RWPE1 (cell line): ENCODE results near the gene XRCC6.
"Not testable (repeated sequence)": the region's sequence is repeated elsewhere in the genome, so short reads cannot be mapped to it uniquely, and the experiment has no call there.

Experiments
- CTCF ChIA-PET: fragments of 350-600 bp; sonication (Branson Sonifier 250); formaldehyde crosslinking; extraction: SDS; loops from one replicate; lab custom pipeline; 2021; lab: Yijun Ruan, JAX
- POLR2A ChIA-PET: fragments of 400-600 bp; formaldehyde crosslinking; extraction: SDS; loops from one replicate; lab custom pipeline; 2020; ENCODE audit warnings: antibody characterized with exemption; ENCODE audit not compliant: low non-redundant PET; lab: Yijun Ruan, JAX
- DNase-seq: peaks from one replicate; pipeline ENCODE4 v3.0.0; 2012; ENCODE audit warnings: low spot score
- H3K27ac ChIP-seq: fragments of 450-650 bp; 2 replicates; pipeline ENCODE4 v1.5.1; 2017
- TF ChIP-seq, protein P1 (sequence below): fragments of 450-650 bp; conservative IDR thresholded peaks from 2 replicates; pipeline ENCODE4 v1.5.1; 2017; ENCODE audit warnings: low read depth, mild to moderate bottlenecking

XRCC6 gene

DNA sequence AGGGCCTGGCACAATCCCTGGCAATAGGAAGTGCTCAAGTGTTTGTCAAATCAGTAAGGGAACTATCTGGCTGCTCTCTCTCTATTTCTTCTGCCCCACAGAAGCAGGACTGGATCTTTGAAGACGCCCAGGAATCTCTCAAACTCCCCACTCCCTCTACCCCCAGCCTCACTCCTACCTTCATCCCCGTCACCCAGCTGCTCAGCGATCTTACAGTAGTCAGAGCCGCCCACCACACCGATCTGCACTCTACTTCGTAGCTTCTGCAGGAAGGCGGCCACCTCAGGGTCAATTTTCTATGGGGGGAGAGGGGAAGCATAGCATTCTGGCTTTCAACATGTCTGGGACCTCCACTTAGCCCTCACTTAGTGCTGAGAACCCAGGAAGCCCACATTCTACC is 35.2 kb upstream of the XRCC6 start:
- TF ChIP-seq, protein P1, sequence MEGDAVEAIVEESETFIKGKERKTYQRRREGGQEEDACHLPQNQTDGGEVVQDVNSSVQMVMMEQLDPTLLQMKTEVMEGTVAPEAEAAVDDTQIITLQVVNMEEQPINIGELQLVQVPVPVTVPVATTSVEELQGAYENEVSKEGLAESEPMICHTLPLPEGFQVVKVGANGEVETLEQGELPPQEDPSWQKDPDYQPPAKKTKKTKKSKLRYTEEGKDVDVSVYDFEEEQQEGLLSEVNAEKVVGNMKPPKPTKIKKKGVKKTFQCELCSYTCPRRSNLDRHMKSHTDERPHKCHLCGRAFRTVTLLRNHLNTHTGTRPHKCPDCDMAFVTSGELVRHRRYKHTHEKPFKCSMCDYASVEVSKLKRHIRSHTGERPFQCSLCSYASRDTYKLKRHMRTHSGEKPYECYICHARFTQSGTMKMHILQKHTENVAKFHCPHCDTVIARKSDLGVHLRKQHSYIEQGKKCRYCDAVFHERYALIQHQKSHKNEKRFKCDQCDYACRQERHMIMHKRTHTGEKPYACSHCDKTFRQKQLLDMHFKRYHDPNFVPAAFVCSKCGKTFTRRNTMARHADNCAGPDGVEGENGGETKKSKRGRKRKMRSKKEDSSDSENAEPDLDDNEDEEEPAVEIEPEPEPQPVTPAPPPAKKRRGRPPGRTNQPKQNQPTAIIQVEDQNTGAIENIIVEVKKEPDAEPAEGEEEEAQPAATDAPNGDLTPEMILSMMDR, result no peak
- peak overlapping the region; percentile 19 for H3K27ac ChIP-seq
- DNase-seq, result no peak
- CTCF ChIA-PET, result no interaction called here
- POLR2A ChIA-PET, result no interaction called here

- CTCF ChIA-PET, result no interaction called here
- POLR2A ChIA-PET, result interaction anchor here (0.6 kb wide), 1 partner anchor 88 kb away, joined by 7 read pairs; no protein-coding TSS in a partner anchor
- no peak for DNase-seq
- peak overlapping the region; percentile 37 for H3K27ac ChIP-seq
- TF ChIP-seq, protein P1, result no peak
Measured at GRCh38 chr22:41587347-41587723, 33.8 kb upstream of the XRCC6 start.

DNA sequence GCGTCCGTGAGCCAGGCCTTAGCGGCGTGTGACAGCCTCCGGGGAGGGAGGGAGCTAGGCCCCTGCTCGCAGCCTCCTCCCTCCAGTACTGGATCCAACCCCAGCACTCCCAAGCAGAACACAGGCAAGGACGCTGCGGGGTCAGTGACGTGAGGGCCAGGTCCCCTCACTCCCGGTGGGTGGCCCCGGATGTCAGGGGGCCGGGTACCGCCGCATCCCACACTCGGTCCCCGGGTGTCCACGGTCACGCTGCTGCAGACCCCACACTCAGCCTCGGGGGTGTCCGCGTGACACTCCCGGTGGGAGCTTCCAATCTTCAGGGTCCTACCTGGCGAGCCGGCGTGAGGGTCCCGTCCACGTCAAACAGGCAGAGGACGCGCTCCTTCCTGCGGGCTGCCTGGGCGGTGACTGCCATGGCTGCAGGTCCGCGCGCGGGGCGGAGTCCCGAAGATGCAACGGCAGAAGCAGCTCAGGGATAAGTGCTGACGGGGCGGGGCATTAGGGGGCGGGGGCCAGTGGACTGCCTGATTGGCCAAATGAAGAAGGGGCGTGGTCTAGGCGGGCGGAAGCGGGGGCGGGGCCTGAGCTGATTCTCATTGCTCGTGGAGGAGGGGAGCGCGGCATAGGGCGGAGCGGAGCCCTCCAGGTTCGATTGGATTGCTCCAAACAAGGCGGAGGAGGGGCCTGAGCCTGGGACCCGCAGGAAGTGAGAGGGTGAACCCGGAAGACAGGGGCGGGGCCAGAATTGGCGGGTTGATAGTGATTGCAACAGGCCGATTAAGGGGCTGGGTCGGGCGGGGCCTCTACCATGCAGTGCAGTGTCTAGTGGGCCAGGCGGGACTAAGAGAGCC is 31.5 kb upstream of the XRCC6 start, which contains the start of gene PMM1:
Gene PMM1 (minus strand): TSS at position 450 of the 851 bp plus-strand sequence. CDS start 35 bp downstream, at position 415.
- peak within 1 kb of the TSS; percentile 79 for H3K27ac ChIP-seq
- DNase-seq, result peak; percentile 99
- ChIA-PET POLR2A (interaction anchor here (0.5 to 0.8 kb wide), 2 partner anchors 23 to 46 kb away, joined by 3 to 4 read pairs; no protein-coding TSS in a partner anchor), CTCF (interaction anchor here (0.6 kb wide), 1 partner anchor 18 kb away, joined by 6 read pairs; no protein-coding TSS in a partner anchor)
- TF ChIP-seq, protein P1, result no peak

- DNase-seq, POLR2A ChIA-PET, CTCF ChIA-PET, H3K27ac ChIP-seq: not testable (repeated sequence)
Measured at GRCh38 chr22:41593336-41593960, 27.6 kb upstream of the XRCC6 start.

GRCh38 chr22:41595703-41596102 is 25.4 kb upstream of the XRCC6 start:
- DNase-seq, result no peak
- TF ChIP-seq, protein P1, result no peak
- POLR2A ChIA-PET, result no interaction called here

DNA sequence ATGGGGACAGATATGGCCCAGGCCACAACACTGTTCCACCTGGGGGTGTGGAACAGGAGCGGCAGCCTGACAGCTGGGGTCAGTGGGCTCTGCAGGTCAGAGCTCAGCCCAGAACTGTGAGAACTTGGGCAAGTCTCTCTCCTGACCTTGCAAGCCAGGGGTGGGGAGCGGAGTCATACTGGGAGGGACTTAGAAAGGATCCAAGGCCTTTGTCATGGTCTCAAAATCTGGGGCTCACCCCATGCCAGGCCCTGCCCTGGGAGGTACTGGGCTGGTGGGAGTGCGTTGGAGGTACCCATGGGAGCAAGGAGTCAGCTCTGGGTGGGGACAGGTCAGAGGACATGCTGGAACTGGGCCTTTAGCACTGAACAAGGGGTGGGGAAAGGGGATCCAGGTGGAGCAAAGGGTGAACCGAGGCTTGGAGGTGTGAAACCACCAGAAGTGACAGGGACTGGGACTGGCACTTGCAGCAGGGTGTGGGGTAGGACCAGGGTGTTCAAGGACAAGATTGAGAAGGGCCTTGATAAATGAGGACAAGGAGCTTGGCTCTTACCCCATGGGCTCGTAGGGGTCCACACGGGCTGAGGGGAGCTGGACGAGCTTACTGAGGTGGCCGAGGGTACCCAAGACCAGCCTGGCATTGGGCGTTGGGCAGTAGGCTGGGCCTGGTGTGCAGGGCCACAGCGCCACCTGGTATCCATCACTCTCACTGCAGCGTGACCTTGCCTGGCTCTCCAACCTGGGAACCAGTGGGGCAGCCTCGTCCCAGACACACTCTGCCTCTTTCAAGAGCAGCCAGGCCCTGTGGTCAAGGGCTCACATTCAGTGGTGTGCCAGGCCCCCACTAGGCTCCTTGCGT is 24.1 kb upstream of the XRCC6 start:
- CTCF ChIA-PET, result interaction anchor here (0.6 to 0.9 kb wide), 4 partner anchors 20 to 65 kb away, joined by 3 to 4 read pairs (median 3); no protein-coding TSS in a partner anchor
- POLR2A ChIA-PET, result no interaction called here
- no peak for DNase-seq
- H3K27ac ChIP-seq, result peak overlapping the region; percentile 95
- TF ChIP-seq, protein P1, result peak; percentile 72

More at GRCh38 chr22:41595703-41596102, 25.4 kb upstream of the XRCC6 start:
- CTCF ChIA-PET, result no interaction called here
- H3K27ac ChIP-seq, result peak overlapping the region; percentile 95
